ENCODE data around the gene FBN1.

FBN1 gene

DNA sequence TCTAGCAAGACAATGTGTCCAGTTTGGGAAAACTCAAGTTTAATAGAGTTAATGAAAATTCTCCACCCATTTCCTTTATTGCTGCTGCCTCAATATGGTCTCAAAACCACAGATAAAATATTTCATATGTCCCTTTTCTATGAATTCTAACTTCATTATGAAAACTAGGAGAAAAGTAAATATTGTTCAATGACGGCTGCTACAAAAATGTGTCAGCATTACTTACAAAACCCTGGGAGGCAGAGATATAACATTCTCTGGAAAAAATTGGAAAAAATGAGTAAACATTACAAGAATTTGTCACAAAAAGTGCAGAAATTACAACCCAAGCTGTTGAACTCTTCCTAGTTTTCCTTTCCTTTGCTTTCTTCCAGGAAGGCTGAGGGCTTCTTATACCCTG, 22.2 kb upstream of the FBN1 start:
- H3K4me3 ChIP-seq (ENCODE audit: low read depth, low read length): no peak overlapping the region
- no peaks in the 10 kb centered on the region for H3K4me1 ChIP-seq (ENCODE audit: control insufficient read depth, insufficient read depth, low read length)
- TF ChIP-seq ZNF544 (tag by site-specific recombination; IDR thresholded peaks at IDR 0.05) (no peak), ZIC2 (tag by site-specific recombination; IDR thresholded peaks at IDR 0.05) (no peak), MZF1 (tag by site-specific recombination; IDR thresholded peaks at IDR 0.05; ENCODE audit: borderline replicate concordance) (no peak)
- H3K9me3 ChIP-seq (ENCODE audit: control insufficient read depth, insufficient read depth, low read depth, low read length): no peaks in the 10 kb centered on the region
- CTCF ChIA-PET: interaction anchor here (0.6 kb wide), 1 partner anchor 18 kb away, joined by 3 read pairs; no protein-coding TSS in a partner anchor
- POLR2A ChIA-PET: no interaction called here
- H3K27ac ChIP-seq (ENCODE audit: extremely low read depth, low read depth, low read length): no peak overlapping the region
- H3K36me3 ChIP-seq (ENCODE audit: control insufficient read depth in 2 of 2, insufficient read depth in 1 of 2, low read length in 2 of 2): no peaks in the 10 kb centered on the region

DNA sequence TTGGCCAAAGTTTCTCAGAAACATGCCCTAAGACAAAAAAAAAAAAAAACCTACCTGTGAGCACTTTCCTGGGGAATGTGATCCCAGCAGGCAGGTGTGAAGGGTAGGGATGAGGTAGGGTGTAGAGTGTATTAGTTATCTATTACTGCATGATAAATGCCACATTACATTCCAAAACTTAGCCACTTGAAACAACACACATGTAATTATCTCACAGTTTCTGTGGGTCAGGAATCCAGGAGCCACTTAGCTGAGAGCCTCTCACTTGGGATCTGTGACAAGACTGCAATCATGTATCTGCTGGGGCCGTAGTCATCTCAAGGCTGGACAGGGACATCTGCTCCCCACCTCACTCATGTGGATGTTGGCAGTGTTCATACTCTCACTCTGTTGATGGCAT, 18.9 kb upstream of the FBN1 start:
- Histone ChIP-seq H3K9me3 (ENCODE audit: control insufficient read depth, insufficient read depth, low read depth, low read length) (no peaks in the 10 kb centered on the region), H3K4me3 (ENCODE audit: low read depth, low read length) (no peak overlapping the region), H3K27ac (ENCODE audit: extremely low read depth, low read depth, low read length) (no peak overlapping the region), H3K36me3 (ENCODE audit: control insufficient read depth in 2 of 2, insufficient read depth in 1 of 2, low read length in 2 of 2) (no peaks in the 10 kb centered on the region), H3K4me1 (ENCODE audit: control insufficient read depth, insufficient read depth, low read length) (no peaks in the 10 kb centered on the region)
- ChIA-PET POLR2A (no interaction called here), CTCF (no interaction called here)
- TF ChIP-seq ZNF140 (tag by site-specific recombination; IDR thresholded peaks at IDR 0.05) (no peak), ZNF658 (tag by site-specific recombination; IDR thresholded peaks at IDR 0.05) (no peak), OSR2 (tag by site-specific recombination; IDR thresholded peaks at IDR 0.05) (no peak), ZNF610 (tag by site-specific recombination; IDR thresholded peaks at IDR 0.05; ENCODE audit: borderline replicate concordance) (no peak), ZNF138 (tag by site-specific recombination; IDR thresholded peaks at IDR 0.05; ENCODE audit: borderline replicate concordance) (no peak)
- TF ChIP-seq, protein P1, sequence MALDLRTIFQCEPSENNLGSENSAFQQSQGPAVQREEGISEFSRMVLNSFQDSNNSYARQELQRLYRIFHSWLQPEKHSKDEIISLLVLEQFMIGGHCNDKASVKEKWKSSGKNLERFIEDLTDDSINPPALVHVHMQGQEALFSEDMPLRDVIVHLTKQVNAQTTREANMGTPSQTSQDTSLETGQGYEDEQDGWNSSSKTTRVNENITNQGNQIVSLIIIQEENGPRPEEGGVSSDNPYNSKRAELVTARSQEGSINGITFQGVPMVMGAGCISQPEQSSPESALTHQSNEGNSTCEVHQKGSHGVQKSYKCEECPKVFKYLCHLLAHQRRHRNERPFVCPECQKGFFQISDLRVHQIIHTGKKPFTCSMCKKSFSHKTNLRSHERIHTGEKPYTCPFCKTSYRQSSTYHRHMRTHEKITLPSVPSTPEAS (tag by site-specific recombination; IDR thresholded peaks at IDR 0.05): no peak

DNA sequence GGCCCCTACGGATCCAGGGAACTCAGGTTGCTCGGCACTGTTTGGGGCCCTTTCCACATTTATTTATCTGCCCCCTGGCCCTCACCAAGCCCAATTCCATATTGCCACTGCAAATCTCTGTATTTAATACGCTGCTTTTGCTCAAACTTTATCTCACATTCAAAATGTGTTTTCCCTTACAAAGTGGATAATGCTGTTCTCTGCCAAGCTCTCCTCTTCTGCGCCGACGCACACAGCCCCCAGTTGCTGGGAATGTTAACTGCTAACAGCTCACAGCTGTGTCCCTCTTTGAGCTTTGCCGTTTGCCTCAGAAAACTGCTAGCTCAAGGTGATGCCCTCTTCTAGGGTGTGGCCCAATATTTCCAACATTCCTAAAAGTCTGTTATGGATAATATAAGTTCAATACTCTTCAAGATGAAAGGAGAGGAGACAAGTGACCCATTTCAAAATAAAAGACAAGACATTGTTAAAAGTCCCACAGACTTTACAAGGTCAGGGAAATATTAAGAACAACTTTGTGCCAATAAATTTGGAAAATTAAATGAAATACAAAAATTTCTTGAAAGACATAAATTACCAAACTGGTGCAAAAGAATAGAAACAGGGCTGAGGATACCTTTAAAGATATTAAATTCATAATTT, 12.6 kb upstream of the FBN1 start:
- Histone ChIP-seq H3K4me1 (ENCODE audit: control insufficient read depth, insufficient read depth, low read length) (no peaks in the 10 kb centered on the region), H3K4me3 (ENCODE audit: low read depth, low read length) (no peak overlapping the region), H3K9me3 (ENCODE audit: control insufficient read depth, insufficient read depth, low read depth, low read length) (no peaks in the 10 kb centered on the region), H3K36me3 (ENCODE audit: control insufficient read depth in 2 of 2, insufficient read depth in 1 of 2, low read length in 2 of 2) (no peaks in the 10 kb centered on the region), H3K27ac (ENCODE audit: extremely low read depth, low read depth, low read length) (no peak overlapping the region)
- CTCF ChIA-PET: interaction anchor here (0.8 kb wide), 1 partner anchor 217 kb away, joined by 3 read pairs; no protein-coding TSS in a partner anchor
- POLR2A ChIA-PET: no interaction called here
- TF ChIP-seq, protein P2, sequence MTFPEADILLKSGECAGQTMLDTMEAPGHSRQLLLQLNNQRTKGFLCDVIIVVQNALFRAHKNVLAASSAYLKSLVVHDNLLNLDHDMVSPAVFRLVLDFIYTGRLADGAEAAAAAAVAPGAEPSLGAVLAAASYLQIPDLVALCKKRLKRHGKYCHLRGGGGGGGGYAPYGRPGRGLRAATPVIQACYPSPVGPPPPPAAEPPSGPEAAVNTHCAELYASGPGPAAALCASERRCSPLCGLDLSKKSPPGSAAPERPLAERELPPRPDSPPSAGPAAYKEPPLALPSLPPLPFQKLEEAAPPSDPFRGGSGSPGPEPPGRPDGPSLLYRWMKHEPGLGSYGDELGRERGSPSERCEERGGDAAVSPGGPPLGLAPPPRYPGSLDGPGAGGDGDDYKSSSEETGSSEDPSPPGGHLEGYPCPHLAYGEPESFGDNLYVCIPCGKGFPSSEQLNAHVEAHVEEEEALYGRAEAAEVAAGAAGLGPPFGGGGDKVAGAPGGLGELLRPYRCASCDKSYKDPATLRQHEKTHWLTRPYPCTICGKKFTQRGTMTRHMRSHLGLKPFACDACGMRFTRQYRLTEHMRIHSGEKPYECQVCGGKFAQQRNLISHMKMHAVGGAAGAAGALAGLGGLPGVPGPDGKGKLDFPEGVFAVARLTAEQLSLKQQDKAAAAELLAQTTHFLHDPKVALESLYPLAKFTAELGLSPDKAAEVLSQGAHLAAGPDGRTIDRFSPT (tag by site-specific recombination; IDR thresholded peaks at IDR 0.05): no peak
- TF ChIP-seq, protein P3, sequence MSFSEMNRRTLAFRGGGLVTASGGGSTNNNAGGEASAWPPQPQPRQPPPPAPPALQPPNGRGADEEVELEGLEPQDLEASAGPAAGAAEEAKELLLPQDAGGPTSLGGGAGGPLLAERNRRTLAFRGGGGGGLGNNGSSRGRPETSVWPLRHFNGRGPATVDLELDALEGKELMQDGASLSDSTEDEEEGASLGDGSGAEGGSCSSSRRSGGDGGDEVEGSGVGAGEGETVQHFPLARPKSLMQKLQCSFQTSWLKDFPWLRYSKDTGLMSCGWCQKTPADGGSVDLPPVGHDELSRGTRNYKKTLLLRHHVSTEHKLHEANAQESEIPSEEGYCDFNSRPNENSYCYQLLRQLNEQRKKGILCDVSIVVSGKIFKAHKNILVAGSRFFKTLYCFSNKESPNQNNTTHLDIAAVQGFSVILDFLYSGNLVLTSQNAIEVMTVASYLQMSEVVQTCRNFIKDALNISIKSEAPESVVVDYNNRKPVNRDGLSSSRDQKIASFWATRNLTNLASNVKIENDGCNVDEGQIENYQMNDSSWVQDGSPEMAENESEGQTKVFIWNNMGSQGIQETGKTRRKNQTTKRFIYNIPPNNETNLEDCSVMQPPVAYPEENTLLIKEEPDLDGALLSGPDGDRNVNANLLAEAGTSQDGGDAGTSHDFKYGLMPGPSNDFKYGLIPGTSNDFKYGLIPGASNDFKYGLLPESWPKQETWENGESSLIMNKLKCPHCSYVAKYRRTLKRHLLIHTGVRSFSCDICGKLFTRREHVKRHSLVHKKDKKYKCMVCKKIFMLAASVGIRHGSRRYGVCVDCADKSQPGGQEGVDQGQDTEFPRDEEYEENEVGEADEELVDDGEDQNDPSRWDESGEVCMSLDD (tag by site-specific recombination; IDR thresholded peaks at IDR 0.05): no peak
- TF ChIP-seq, protein P4, sequence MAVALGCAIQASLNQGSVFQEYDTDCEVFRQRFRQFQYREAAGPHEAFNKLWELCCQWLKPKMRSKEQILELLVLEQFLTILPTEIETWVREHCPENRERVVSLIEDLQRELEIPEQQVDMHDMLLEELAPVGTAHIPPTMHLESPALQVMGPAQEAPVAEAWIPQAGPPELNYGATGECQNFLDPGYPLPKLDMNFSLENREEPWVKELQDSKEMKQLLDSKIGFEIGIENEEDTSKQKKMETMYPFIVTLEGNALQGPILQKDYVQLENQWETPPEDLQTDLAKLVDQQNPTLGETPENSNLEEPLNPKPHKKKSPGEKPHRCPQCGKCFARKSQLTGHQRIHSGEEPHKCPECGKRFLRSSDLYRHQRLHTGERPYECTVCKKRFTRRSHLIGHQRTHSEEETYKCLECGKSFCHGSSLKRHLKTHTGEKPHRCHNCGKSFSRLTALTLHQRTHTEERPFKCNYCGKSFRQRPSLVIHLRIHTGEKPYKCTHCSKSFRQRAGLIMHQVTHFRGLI (tag by site-specific recombination; IDR thresholded peaks at IDR 0.05): no peak
- TF ChIP-seq, protein P5, sequence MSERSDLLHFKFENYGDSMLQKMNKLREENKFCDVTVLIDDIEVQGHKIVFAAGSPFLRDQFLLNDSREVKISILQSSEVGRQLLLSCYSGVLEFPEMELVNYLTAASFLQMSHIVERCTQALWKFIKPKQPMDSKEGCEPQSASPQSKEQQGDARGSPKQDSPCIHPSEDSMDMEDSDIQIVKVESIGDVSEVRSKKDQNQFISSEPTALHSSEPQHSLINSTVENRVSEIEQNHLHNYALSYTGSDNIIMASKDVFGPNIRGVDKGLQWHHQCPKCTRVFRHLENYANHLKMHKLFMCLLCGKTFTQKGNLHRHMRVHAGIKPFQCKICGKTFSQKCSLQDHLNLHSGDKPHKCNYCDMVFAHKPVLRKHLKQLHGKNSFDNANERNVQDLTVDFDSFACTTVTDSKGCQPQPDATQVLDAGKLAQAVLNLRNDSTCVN (tag by site-specific recombination; optimal IDR thresholded peaks at IDR 0.05): no peak
- TF ChIP-seq ZNF621 (tag by site-specific recombination; IDR thresholded peaks at IDR 0.05) (no peak), ZNF140 (tag by site-specific recombination; IDR thresholded peaks at IDR 0.05) (no peak), SCRT1 (tag by site-specific recombination; IDR thresholded peaks at IDR 0.05; ENCODE audit: borderline replicate concordance) (no peak), KLF10 (tag by site-specific recombination; IDR thresholded peaks at IDR 0.05) (no peak), ZNF146 (tag by site-specific recombination; IDR thresholded peaks at IDR 0.05) (no peak), TCF7L2 (IDR thresholded peaks at IDR 0.05; ENCODE audit: borderline replicate concordance, low read depth, low read length) (no peak)
- TF ChIP-seq, protein P6, sequence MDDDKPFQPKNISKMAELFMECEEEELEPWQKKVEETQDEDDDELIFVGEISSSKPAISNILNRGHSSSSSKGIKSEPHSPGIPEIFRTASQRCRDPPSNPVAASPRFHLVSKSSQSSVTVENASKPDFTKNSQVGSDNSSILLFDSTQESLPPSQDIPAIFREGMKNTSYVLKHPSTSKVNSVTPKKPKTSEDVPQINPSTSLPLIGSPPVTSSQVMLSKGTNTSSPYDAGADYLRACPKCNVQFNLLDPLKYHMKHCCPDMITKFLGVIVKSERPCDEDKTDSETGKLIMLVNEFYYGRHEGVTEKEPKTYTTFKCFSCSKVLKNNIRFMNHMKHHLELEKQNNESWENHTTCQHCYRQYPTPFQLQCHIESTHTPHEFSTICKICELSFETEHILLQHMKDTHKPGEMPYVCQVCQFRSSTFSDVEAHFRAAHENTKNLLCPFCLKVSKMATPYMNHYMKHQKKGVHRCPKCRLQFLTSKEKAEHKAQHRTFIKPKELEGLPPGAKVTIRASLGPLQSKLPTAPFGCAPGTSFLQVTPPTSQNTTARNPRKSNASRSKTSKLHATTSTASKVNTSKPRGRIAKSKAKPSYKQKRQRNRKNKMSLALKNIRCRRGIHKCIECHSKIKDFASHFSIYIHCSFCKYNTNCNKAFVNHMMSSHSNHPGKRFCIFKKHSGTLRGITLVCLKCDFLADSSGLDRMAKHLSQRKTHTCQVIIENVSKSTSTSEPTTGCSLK (tag by site-specific recombination; IDR thresholded peaks at IDR 0.05): no peak

Measured in HEK293 (cell line).